ENCODE measurements around the gene TLE4. TPM values are rescaled to one million over a fixed set of nuclear protein-coding genes. Genes with fewer than 3 reads are reported as not detected.

TLE4 gene
- total and polyA plus RNA-seq, 2 of the 4 experiments (the other 2 are of a cell fraction): 68.0 to 78.1 TPM

- dilution Hi-C loops (cut with HindIII; ENCODE audit: low sequenced_read_pairs, unreplicated experiment): no loop called here
- CTCF ChIA-PET: no interaction called here
Measured at GRCh38 chr9:79657891-79658290, 86.1 kb downstream of the TLE4 start.

More at GRCh38 chr9:79657891-79658290, 86.1 kb downstream of the TLE4 start:
- Histone ChIP-seq H3K56ac (ENCODE audit: extremely low read depth, insufficient read depth, low read length) (no peak overlapping the region), H3K9me1 (ENCODE audit: insufficient read depth, low read length) (peaks cover 6% of the 10 kb centered on the region; the same call in 1 of the 2 replicates), H3K4me2 (ENCODE audit: low read depth, low read length) (no peak overlapping the region), H3K36me3 (ENCODE audit: control insufficient read depth, insufficient read depth, low read length) (peaks cover 2% of the 10 kb centered on the region), H2BK120ac (ENCODE audit: low read depth, low read length) (no peak overlapping the region), H4K20me1 (ENCODE audit: insufficient read depth, low read length) (no peaks in the 10 kb centered on the region), H2AK5ac (ENCODE audit: low read depth, low read length) (no peak overlapping the region), H2BK5ac (ENCODE audit: low read depth, low read length, poor library complexity, severe bottlenecking) (no peak overlapping the region), H3K27me3 (ENCODE audit: control insufficient read depth, insufficient read depth, low read length) (no peaks in the 10 kb centered on the region), H3K4me1 (ENCODE audit: control insufficient read depth, insufficient read depth, low read length) (peaks cover 10% of the 10 kb centered on the region), H2AK9ac (replicated peaks; ENCODE audit: low read depth, low read length, poor library complexity) (no peak overlapping the region), H4K8ac (ENCODE audit: low read depth in 2 of 2, low read length in 2 of 2) (0 out of 4 replicates have a peak overlapping the region, but pooled peaks of 1 of the 2 experiments have one; percentile 22), H4K91ac (ENCODE audit: insufficient read depth, low read depth, low read length) (no peak overlapping the region; the same call in 1 of the 2 replicates), H3K14ac (replicated peaks; ENCODE audit: low read depth, low read length) (no peak overlapping the region), H2BK15ac (ENCODE audit: low read depth, low read length) (no peak overlapping the region), H3K23ac (ENCODE audit: low read depth, low read length) (no peak overlapping the region), H2BK20ac (ENCODE audit: low read depth, low read length) (no peak overlapping the region), H2AFZ (replicated peaks; ENCODE audit: low read length, poor library complexity) (no peak overlapping the region), H3K4me3 (ENCODE audit: insufficient read depth, low read depth, low read length) (no peak overlapping the region), H3K79me1 (ENCODE audit: low read depth in 1 of 2, low read length in 2 of 2) (peaks cover 11 to 31% of the 10 kb centered on the region in 2 experiments), H3K9ac (ENCODE audit: low read depth, low read length) (no peak overlapping the region), H3K27ac (ENCODE audit: insufficient read depth, low read length) (no peak overlapping the region), H3K9me3 (ENCODE audit: control insufficient read depth, insufficient read depth, low read length) (no peaks in the 10 kb centered on the region), H3K4ac (ENCODE audit: low read depth, low read length) (no peak overlapping the region), H3K18ac (ENCODE audit: low read depth, low read length) (peak overlapping the region; percentile 27; the same call in 1 of the 2 replicates), H4K5ac (ENCODE audit: low read depth, low read length) (no peak overlapping the region)
- no CpG with 5 or more reads among the region's 2 CpGs for WGBS, 2 experiments (ENCODE audit: extremely low coverage in 2 of 2, insufficient read length in 1 of 2)
- in situ Hi-C loops (cut with MboI; ENCODE audit: low sequenced_read_pairs): no loop called here
- ATAC-seq (ENCODE audit: low read depth) (peak; percentile 25), DNase-seq (no peak)
- BruUV-seq (replicated peaks): no TSS peak
- intact Hi-C loops (cut with micrococcal nuclease): no loop called here
- TF ChIP-seq MAZ (IDR thresholded peaks at IDR 0.05; ENCODE audit: borderline replicate concordance, low read depth, low read length): no peak
- POLR2A ChIA-PET (ENCODE audit: unreplicated experiment): interaction anchor here (0.5 to 0.6 kb wide), 2 partner anchors 8 to 1736 kb away, joined by 4 to 11 read pairs; no protein-coding TSS in a partner anchor

Measured in IMR-90 (cell line).